CD14-positive monocyte (primary cell): ENCODE measurements around the gene H1-8. TPM values are rescaled to one million over a fixed set of nuclear protein-coding genes. Genes with fewer than 3 reads are reported as not detected.

Source experiments
- DNase-seq, 3 donors: peaks; one replicate each; pipeline ENCODE4 v3.0.0-alpha.2; 2011 to 2022
- H2AFZ ChIP-seq: 2 replicates; pipeline ENCODE4 v1.6.0; 2012; ENCODE audit warnings: mild to moderate bottlenecking, low read depth, low read length, inconsistent platforms; ENCODE audit not compliant: insufficient read depth, poor library complexity, severe bottlenecking
- H3K27ac ChIP-seq, 2 donors: 1 replicate in 1 of 2; 2 replicates in 1 of 2; pipeline ENCODE4 v1.5.1; 2012 to 2013; ENCODE audit warnings: low read length in 2 of 2, control low read depth in 1 of 2, inconsistent platforms in 1 of 2, low read depth in 1 of 2, mild to moderate bottlenecking in 1 of 2
- H3K27me3 ChIP-seq, 2 donors: one replicate each; pipeline versions ENCODE4 v1.6.0 to v1.6.1; 2011 to 2013; ENCODE audit warnings: low read length in 2 of 2; ENCODE audit not compliant: control insufficient read depth in 2 of 2, insufficient read depth in 2 of 2
- H3K36me3 ChIP-seq, 2 donors: replicated peaks in 1 of 2; 1 replicate in 1 of 2; 2 replicates in 1 of 2; pipeline versions ENCODE4 v1.5.1 to v1.6.1; 2012 to 2013; ENCODE audit warnings: low read length in 2 of 2, control low read depth in 1 of 2, inconsistent platforms in 1 of 2, mild to moderate bottlenecking in 1 of 2; ENCODE audit not compliant: insufficient read depth in 2 of 2, control insufficient read depth in 1 of 2
- H3K4me1 ChIP-seq, 2 donors: 1 replicate in 1 of 2; 2 replicates in 1 of 2; pipeline versions ENCODE4 v1.5.1 to v1.6.1; 2012 to 2013; ENCODE audit warnings: low read length in 2 of 2, control low read depth in 1 of 2, inconsistent platforms in 1 of 2, mild to moderate bottlenecking in 1 of 2, moderate library complexity in 1 of 2; ENCODE audit not compliant: insufficient read depth in 2 of 2, control insufficient read depth in 1 of 2
- H3K4me2 ChIP-seq: replicated peaks from 2 replicates; pipeline ENCODE3; 2012; ENCODE audit warnings: low read length, moderate library complexity, mild to moderate bottlenecking; ENCODE audit not compliant: poor library complexity, severe bottlenecking; ENCODE audit errors: extremely low read depth
- H3K4me3 ChIP-seq, 3 experiments: fragments of 200-600 bp in 1 of 3; sonication (generic) in 1 of 3; replicated peaks in 1 of 3; 1 replicate in 2 of 3; 2 replicates in 1 of 3; pipeline ENCODE4 v1.5.1; 2011 to 2013; ENCODE audit warnings: low read length in 3 of 3, mild to moderate bottlenecking in 3 of 3, control low read depth in 2 of 3, low read depth in 2 of 3, inconsistent platforms in 1 of 3, moderate library complexity in 1 of 3
- H3K79me2 ChIP-seq: 2 replicates; pipeline ENCODE4 v1.6.0; 2012; ENCODE audit warnings: mild to moderate bottlenecking, control low read depth, inconsistent platforms, low read length, moderate library complexity; ENCODE audit not compliant: insufficient read depth
- H3K9ac ChIP-seq: 2 replicates; pipeline ENCODE4 v1.6.0; 2017; ENCODE audit warnings: low read length, mild to moderate bottlenecking; ENCODE audit not compliant: insufficient read depth, poor library complexity, severe bottlenecking
- H3K9me3 ChIP-seq, 2 donors: replicated peaks in 1 of 2; 1 replicate in 1 of 2; 2 replicates in 1 of 2; pipeline versions ENCODE4 v1.5.1 to v1.6.1; 2012 to 2013; ENCODE audit warnings: low read length in 2 of 2, control low read depth in 1 of 2; ENCODE audit not compliant: control insufficient read depth in 1 of 2, insufficient read depth in 1 of 2
- H4K20me1 ChIP-seq: 2 replicates; pipeline ENCODE4 v1.6.0; 2012; ENCODE audit warnings: mild to moderate bottlenecking, low read length, control low read depth, moderate library complexity; ENCODE audit not compliant: insufficient read depth
- H3K27ac Mint-ChIP-seq, 7 donors: one replicate each; pipeline ENCODE4 v1.8.0; 2020; ENCODE audit warnings: mild to moderate bottlenecking in 7 of 7, mixed read lengths in 7 of 7, moderate library complexity in 6 of 7, inconsistent platforms in 2 of 7
- H3K27me3 Mint-ChIP-seq, 3 donors: one replicate each; pipeline ENCODE4 v1.8.0; 2021 to 2022; ENCODE audit warnings: low read depth in 3 of 3, mild to moderate bottlenecking in 3 of 3, mixed read lengths in 3 of 3, moderate library complexity in 3 of 3, inconsistent platforms in 1 of 3
- H3K36me3 Mint-ChIP-seq, 2 donors: one replicate each; pipeline ENCODE4 v1.8.0; 2020; ENCODE audit warnings: mixed read lengths in 2 of 2, inconsistent platforms in 1 of 2, mild to moderate bottlenecking in 1 of 2
- H3K4me1 Mint-ChIP-seq: one replicate; pipeline ENCODE4 v1.8.0; 2020; ENCODE audit warnings: mild to moderate bottlenecking, mixed read lengths
- H3K4me3 Mint-ChIP-seq, 2 donors: one replicate each; pipeline ENCODE4 v1.8.0; 2020; ENCODE audit warnings: mild to moderate bottlenecking in 2 of 2, mixed read lengths in 2 of 2, moderate library complexity in 1 of 2
- H3K9me3 Mint-ChIP-seq, 7 donors: one replicate each; pipeline ENCODE4 v1.8.0; 2020 to 2022; ENCODE audit warnings: mixed read lengths in 7 of 7, mild to moderate bottlenecking in 6 of 7, moderate library complexity in 6 of 7, inconsistent platforms in 2 of 7
- WGBS: methylation state at CpG from one replicate; pipeline ENCODE4 v1.1.5; 2013; ENCODE audit warnings: missing lambda C conversion rate; ENCODE audit not compliant: insufficient coverage; 5-methylcytosine and 5-hydroxymethylcytosine counted together
- intact Hi-C, 2 donors: fragments of 100-400 bp; cut with micrococcal nuclease; formaldehyde crosslinking; loops; one replicate each; pipeline versions ENCODE4 v1.15.0 to v1.15.1; 2023
- polyA plus RNA-seq, 3 donors: library from polyadenylated mRNA; depleted of rRNA in 1 of 3; unstranded in 2 of 3; stranded (reverse) in 1 of 3; fragments of 300-500 nt in 2 of 3; fragments of >200 nt in 1 of 3; fragmentation: Illumina TruSeq in 2 of 3; gene quantifications; 1 replicate in 2 of 3; 2 replicates in 1 of 3; pipeline ENCODE4 v1.2.3, GENCODE V29; 2012 to 2021
- TF ChIP-seq, protein P1 (sequence below): fragments of 200-600 bp; IDR thresholded peaks from one replicate; pipeline ENCODE4 v1.8.0; 2022; ENCODE audit warnings: antibody characterized with exemption, mild to moderate bottlenecking

Gene H1-8
- polyA plus RNA-seq, 3 donors: not detected

DNA sequence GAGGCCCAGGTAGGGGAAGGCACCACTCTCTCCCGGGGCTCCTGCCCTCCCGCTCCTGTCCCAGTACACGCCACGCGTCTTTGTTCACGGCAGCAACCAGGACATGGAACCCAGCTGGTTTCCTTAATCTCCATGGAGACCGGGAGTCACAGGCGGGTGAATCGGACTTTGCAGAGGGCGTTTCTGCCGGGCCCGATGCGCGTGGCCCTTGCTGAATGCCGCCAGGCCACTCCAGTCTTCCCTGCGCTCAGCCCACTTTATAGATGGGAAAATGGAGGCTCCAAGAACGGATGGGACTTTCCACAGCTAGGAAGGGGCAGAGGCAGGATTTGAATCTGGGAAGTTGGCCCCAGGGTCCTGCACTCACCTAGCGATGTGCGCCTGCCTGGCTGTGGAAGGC is 56.1 kb downstream of the H1-8 start:
- intact Hi-C loops: loop anchor here in 1 of 2 donors (2.0 to 5.0 kb wide), 2 partner anchors 20 to 72 kb away; partner anchors contain the start of gene RHO
- H3K4me3 ChIP-seq: peak overlapping the region in 1 of 3 experiments; percentile 53
- peak overlapping the region; percentile 55 to 80 for H3K4me3 Mint-ChIP-seq
- 77% methylated on average over 11 of the region's 19 CpGs for WGBS
- H3K27me3 ChIP-seq: no peaks in the 10 kb centered on the region
- peaks cover 96 to 100% of the 10 kb centered on the region in 2 donors for H3K4me1 ChIP-seq
- TF ChIP-seq, protein P1, sequence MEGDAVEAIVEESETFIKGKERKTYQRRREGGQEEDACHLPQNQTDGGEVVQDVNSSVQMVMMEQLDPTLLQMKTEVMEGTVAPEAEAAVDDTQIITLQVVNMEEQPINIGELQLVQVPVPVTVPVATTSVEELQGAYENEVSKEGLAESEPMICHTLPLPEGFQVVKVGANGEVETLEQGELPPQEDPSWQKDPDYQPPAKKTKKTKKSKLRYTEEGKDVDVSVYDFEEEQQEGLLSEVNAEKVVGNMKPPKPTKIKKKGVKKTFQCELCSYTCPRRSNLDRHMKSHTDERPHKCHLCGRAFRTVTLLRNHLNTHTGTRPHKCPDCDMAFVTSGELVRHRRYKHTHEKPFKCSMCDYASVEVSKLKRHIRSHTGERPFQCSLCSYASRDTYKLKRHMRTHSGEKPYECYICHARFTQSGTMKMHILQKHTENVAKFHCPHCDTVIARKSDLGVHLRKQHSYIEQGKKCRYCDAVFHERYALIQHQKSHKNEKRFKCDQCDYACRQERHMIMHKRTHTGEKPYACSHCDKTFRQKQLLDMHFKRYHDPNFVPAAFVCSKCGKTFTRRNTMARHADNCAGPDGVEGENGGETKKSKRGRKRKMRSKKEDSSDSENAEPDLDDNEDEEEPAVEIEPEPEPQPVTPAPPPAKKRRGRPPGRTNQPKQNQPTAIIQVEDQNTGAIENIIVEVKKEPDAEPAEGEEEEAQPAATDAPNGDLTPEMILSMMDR: no peak
- no peaks in the 10 kb centered on the region for H3K27me3 Mint-ChIP-seq
- H3K4me2 ChIP-seq: peak overlapping the region; percentile 73
- DNase-seq: no peak
- H3K36me3 ChIP-seq: peaks cover 0 to 19% of the 10 kb centered on the region in 2 donors
- H3K9ac ChIP-seq: peak overlapping the region; percentile 38
- H3K9me3 Mint-ChIP-seq: peaks cover 0 to 3% (median 0%) of the 10 kb centered on the region in 7 donors
- peak overlapping the region; percentile 83 to 90 for H3K27ac ChIP-seq
- H3K79me2 ChIP-seq: peaks cover 95% of the 10 kb centered on the region
- no peaks in the 10 kb centered on the region for H3K9me3 ChIP-seq
- no peak overlapping the region for H2AFZ ChIP-seq
- peaks cover 97% of the 10 kb centered on the region for H3K4me1 Mint-ChIP-seq
- H3K27ac Mint-ChIP-seq: peak overlapping the region; percentile 86 to 96 (median 94)
- H4K20me1 ChIP-seq: peaks cover 93% of the 10 kb centered on the region
- peaks cover 17 to 46% of the 10 kb centered on the region in 2 donors for H3K36me3 Mint-ChIP-seq

DNA sequence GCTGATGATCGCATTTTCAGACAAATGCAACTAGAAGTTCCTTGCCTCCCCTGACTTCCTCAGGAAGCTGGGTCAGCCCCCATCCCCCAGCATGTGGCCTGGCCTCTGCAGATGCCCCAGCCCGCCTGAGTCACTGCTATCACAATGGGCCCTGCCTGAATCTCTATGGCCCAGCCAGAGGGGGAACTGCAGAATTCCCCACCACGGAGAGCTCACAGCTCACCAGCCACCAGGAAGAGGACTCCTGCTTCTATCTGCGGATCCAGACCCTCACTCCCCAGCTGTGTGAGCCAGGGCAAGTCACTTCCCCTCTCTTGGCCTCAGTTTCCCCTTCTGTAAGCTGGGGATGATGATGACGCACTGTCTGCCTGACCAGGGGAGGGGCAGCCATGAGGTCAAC is 56.6 kb downstream of the H1-8 start:
- H3K4me3 ChIP-seq: peak overlapping the region in 1 of 3 experiments; percentile 53
- peaks cover 0 to 19% of the 10 kb centered on the region in 2 donors for H3K36me3 ChIP-seq
- H3K27me3 Mint-ChIP-seq: peaks cover 0 to under 1% (median 0%) of the 10 kb centered on the region in 3 donors
- no peak overlapping the region for H2AFZ ChIP-seq
- peaks cover 96 to 100% of the 10 kb centered on the region in 2 donors for H3K4me1 ChIP-seq
- H3K27me3 ChIP-seq: no peaks in the 10 kb centered on the region
- intact Hi-C loops: loop anchor here in 1 of 2 donors (2.0 to 5.0 kb wide), 2 partner anchors 21 to 72 kb away; partner anchors contain the start of gene RHO
- H3K9me3 Mint-ChIP-seq: peaks cover 0 to 3% (median 0%) of the 10 kb centered on the region in 7 donors
- WGBS: 14% methylated on average over 5 of the region's 5 CpGs
- H3K27ac Mint-ChIP-seq: peak overlapping the region; percentile 86 to 96 (median 94)
- H3K4me2 ChIP-seq: peak overlapping the region; percentile 73
- peaks cover 97% of the 10 kb centered on the region for H3K4me1 Mint-ChIP-seq
- peak; percentile 93 to 99 (median 96) for DNase-seq
- H3K9me3 ChIP-seq: no peaks in the 10 kb centered on the region
- peak overlapping the region; percentile 55 to 80 for H3K4me3 Mint-ChIP-seq
- H3K9ac ChIP-seq: peak overlapping the region; percentile 56
- H3K79me2 ChIP-seq: peaks cover 95% of the 10 kb centered on the region
- H4K20me1 ChIP-seq: peaks cover 93% of the 10 kb centered on the region
- TF ChIP-seq, protein P1: no peak
- H3K36me3 Mint-ChIP-seq: peaks cover 17 to 46% of the 10 kb centered on the region in 2 donors
- H3K27ac ChIP-seq: peak overlapping the region; percentile 83 to 90
